HCT116 (cell line): ENCODE data around the gene ELF1.
"Not testable (repeated sequence)": the region's sequence is repeated elsewhere in the genome, so short reads cannot be mapped to it uniquely, and the experiment has no call there.

Experiments
- EZH2 ChIP-seq: fragments of 200-600 bp; sonication (generic); IDR thresholded peaks from 2 replicates; pipeline ENCODE4 v1.6.1; 2017; ENCODE audit warnings: antibody characterized with exemption, mixed run types
- EZH2phosphoT487 ChIP-seq: fragments of 200-600 bp; IDR thresholded peaks from 2 replicates; pipeline ENCODE4 v1.6.1; 2018; ENCODE audit warnings: antibody characterized with exemption, borderline replicate concordance
- POLR2A ChIP-seq: IDR thresholded peaks from 2 replicates; pipeline ENCODE4 v1.7.0; 2011; ENCODE audit warnings: borderline replicate concordance; ENCODE audit not compliant: insufficient read depth, insufficient read length; ENCODE audit errors: extremely low read depth
- POLR2AphosphoS5 ChIP-seq: IDR thresholded peaks from 2 replicates; pipeline ENCODE4 v1.6.1; 2011; ENCODE audit warnings: mild to moderate bottlenecking, low read depth, low read length, moderate library complexity
- REST ChIP-seq: IDR thresholded peaks from 2 replicates; pipeline ENCODE4 v1.6.1; 2012; ENCODE audit warnings: low read depth
- TF ChIP-seq, protein P1 (sequence below), 3 experiments: fragments of 200-600 bp in 1 of 3; sonication (generic) in 1 of 3; IDR thresholded peaks in 2 of 3; conservative IDR thresholded peaks in 1 of 3; 2 replicates each; pipeline ENCODE4 v1.5.1; 2012 to 2017; ENCODE audit warnings: low read depth in 2 of 3, low read length in 2 of 3, antibody characterized with exemption in 1 of 3, borderline replicate concordance in 1 of 3, control low read depth in 1 of 3, mild to moderate bottlenecking in 1 of 3, mixed read lengths in 1 of 3, mixed run types in 1 of 3, moderate library complexity in 1 of 3; ENCODE audit not compliant: insufficient read depth in 1 of 3

DNA sequence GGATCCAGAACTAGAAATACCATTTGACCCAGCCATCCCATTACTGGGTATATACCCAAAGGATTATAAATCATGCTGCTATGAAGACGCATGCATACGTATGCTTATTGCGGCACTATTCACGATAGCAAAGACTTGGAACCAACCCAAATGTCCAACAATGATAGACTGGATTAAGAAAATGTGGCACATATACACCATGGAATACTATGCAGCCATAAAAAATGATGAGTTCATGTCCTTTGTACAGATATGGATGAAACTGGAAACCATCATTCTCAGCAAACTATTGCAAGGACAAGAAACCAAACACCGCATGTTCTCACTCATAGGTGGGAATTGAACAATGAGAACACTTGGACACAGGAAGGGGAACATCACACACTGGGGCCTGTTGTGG lies 17.4 kb upstream of the ELF1 start:
- TF ChIP-seq POLR2A, EZH2phosphoT487, POLR2AphosphoS5, EZH2, REST: not testable (repeated sequence)
- TF ChIP-seq, protein P1, sequence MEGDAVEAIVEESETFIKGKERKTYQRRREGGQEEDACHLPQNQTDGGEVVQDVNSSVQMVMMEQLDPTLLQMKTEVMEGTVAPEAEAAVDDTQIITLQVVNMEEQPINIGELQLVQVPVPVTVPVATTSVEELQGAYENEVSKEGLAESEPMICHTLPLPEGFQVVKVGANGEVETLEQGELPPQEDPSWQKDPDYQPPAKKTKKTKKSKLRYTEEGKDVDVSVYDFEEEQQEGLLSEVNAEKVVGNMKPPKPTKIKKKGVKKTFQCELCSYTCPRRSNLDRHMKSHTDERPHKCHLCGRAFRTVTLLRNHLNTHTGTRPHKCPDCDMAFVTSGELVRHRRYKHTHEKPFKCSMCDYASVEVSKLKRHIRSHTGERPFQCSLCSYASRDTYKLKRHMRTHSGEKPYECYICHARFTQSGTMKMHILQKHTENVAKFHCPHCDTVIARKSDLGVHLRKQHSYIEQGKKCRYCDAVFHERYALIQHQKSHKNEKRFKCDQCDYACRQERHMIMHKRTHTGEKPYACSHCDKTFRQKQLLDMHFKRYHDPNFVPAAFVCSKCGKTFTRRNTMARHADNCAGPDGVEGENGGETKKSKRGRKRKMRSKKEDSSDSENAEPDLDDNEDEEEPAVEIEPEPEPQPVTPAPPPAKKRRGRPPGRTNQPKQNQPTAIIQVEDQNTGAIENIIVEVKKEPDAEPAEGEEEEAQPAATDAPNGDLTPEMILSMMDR (IDR thresholded peaks at IDR 0.05 in 2 of 3, conservative IDR thresholded peaks at IDR 0.05 in 1 of 3; ENCODE audit: borderline replicate concordance in 1 of 3, insufficient read depth in 1 of 3, low read depth in 2 of 3, low read length in 2 of 3): not testable (repeated sequence)
